D721Med (cell line): ENCODE measurements around the gene LHX3.

Experiments
- DNase-seq: peaks from one replicate; pipeline ENCODE4 v3.0.0; 2011; ENCODE audit warnings: low spot score; ENCODE audit not compliant: insufficient read length
- FAIRE-seq: peaks from 2 replicates; lab custom pipeline; 2011; peaks lifted over from hg19 to GRCh38; lab: Jason Lieb, UNC
- CTCF ChIP-seq: IDR thresholded peaks from 2 replicates; pipeline ENCODE4 v1.5.1; 2012; ENCODE audit warnings: mild to moderate bottlenecking, control low read depth; ENCODE audit not compliant: insufficient read depth; ENCODE audit errors: missing control alignments

LHX3 gene

GRCh38 chr9:136204838-136205706, at the start of gene LHX3:
Gene LHX3 (minus strand): TSS chr9:136205128. CDS start chr9:136205012, 116 bp downstream.
- FAIRE-seq: no peak
- no peak for TF ChIP-seq CTCF
- DNase-seq: no peak

DNA sequence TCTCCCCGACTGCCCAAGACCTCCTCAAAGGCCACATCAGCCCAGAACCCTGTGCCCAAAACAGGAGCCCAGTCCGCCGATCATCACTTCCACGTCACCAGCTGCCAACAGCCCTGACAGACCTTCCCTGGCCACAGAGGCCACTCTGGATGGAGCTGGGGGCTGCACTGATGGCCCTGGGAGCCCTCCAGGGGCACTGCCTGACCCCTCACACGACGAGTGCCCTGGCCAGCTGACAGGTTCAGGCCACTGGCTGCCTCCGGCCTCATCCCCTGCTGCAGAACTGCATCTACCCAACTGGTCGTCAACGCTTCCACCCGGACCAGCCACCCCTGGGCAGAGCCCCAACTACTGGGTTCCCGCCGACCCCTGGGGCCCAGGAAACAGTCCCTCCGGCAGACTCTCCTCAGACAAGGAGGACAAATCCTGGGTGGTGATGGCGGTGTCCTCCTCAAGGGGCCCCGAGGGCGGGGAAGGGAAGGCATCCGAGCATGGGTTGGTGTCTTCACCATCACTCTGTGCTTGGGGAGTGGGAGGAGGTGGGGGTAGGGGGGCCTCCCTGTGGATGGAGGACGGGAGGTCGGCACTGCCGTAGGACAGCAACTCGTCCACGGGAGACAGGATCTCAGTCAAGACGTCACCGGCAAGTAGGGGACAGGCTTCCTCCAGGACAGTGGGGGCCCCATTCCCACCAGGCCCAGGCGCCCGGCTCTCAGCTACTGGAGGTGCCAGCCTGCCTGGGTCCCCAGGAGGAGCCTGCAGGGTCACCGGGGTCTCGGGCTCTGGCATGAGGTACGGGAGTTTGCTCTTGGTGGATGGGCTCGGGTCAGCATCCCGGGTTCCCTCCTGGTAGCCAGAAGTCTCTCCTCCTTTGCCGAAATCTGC, 48.6 kb upstream of the LHX3 start:
- FAIRE-seq (no peak), DNase-seq (no peak)
- TF ChIP-seq CTCF: no peak

DNA sequence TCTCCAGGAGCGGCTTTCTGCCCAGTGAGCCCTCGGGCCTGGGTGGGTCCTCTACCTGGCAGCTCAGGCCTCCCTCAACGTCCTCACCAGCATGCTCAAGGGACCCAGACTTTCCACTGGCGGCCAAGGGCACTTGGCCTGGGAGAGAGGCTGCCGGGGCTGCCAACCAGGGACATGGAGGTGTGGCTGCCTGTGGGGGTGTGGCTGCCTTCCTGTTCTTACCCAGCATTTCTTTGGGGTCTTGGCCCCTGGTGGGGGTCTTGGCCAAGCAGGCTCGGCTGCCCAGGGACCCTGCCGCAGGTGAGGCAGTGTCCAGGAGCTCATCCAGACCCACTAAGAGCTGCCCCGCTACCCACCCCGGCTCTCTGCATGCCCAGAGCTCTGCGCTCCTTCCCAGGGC, 47.9 kb upstream of the LHX3 start:
- DNase-seq (no peak), FAIRE-seq (no peak)
- no peak for TF ChIP-seq CTCF

- no peak for TF ChIP-seq CTCF
- no peak for DNase-seq
- no peak for FAIRE-seq
Measured at GRCh38 chr9:136252281-136252680, 47.4 kb upstream of the LHX3 start.

DNA sequence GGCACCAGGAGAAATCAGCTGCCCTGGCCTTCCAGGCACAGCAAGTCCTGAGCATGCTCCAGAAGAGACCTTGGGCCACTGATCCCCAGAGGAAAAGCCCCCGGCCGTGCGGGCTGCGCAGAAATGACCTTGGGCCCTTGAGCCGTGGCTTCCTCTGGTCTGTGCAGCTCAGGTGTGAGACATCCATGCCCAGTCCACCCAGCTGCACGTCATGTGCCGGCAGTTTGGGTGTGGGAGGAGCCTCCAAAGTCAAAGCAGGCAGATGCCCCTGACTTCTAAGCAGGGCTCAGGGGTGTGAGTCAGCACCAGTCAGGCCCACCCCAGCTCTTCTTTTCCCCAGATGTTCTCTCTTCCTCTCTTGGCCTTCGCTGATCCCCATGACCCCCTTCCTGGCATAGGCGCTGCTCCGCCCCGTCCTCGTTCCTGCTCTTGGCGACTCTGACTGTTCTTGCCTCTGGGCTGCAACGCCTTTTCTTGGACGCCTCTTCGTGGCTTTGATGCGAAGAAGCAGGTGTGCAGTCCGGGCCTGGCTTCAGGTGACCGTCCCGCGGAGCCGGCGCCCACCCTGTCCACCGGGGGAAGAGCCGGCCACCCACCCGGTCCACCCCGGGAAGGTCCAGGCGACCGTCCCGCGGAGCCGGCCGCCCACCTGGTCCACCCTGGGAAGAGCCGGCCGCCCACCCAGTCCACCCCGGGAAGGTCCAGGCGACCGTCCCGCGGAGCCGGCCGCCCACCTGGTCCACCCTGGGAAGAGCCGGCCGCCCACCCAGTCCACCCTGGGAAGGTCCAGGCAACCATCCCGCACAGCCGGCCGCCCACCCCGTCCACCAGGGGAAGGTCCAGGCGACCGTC, 46.6 kb upstream of the LHX3 start:
- FAIRE-seq (no peak), DNase-seq (no peak)
- TF ChIP-seq CTCF: no peak

DNA sequence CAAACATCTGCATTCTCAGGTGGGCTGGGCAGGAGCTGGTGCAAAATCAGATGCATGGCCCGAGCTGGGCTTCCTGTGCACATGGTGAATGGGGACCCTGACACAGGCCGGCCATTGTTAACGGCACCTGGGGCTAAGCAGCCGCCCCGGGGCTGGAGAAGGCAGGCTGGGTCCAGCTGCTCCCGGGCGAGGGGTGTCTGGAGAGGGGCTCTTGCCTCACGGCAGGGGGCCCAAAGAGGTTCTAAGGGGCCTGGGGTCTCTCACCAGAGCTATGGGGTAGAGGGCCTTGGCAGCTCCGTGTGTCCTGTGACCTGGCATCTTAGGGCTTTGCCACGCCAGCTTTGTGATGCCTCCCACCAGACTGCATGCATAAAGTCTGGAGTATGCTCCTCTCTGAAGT, 45.7 kb upstream of the LHX3 start:
- TF ChIP-seq CTCF: no peak
- FAIRE-seq (no peak), DNase-seq (no peak)
